Gastroesophageal sphincter (tissue), 4 donors: ENCODE data around the gene TMEM145. TPM values are rescaled to one million over a fixed set of nuclear protein-coding genes. Genes with fewer than 3 reads are reported as not detected.

Source experiments
- ATAC-seq: fragments of 150-250 bp; one replicate; pipeline ENCODE4 v1.9.1; 2016; ENCODE audit warnings: mild to moderate bottlenecking, moderate library complexity
- H3K27ac ChIP-seq, 4 donors: fragments of 200-600 bp; sonication (generic) in 3 of 4; 1 replicate in 3 of 4; 2 replicates in 1 of 4; pipeline ENCODE4 v1.5.1; 2016 to 2019
- H3K27me3 ChIP-seq: fragments of 200-600 bp; sonication (generic); one replicate; pipeline ENCODE4 v1.5.1; 2019
- H3K36me3 ChIP-seq, 2 donors: fragments of 200-600 bp; sonication (generic); one replicate each; pipeline ENCODE4 v1.5.1; 2019; ENCODE audit warnings: control low read depth in 1 of 2
- H3K4me1 ChIP-seq, 3 donors: fragments of 200-600 bp; sonication (generic); 1 replicate in 2 of 3; 2 replicates in 1 of 3; pipeline ENCODE4 v1.5.1; 2016 to 2019; ENCODE audit warnings: control low read depth in 2 of 3
- H3K4me3 ChIP-seq, 2 donors: fragments of 200-600 bp; sonication (generic); one replicate each; pipeline ENCODE4 v1.5.1; 2019; ENCODE audit warnings: mild to moderate bottlenecking in 1 of 2, moderate library complexity in 1 of 2
- H3K9me3 ChIP-seq, 3 donors: fragments of 200-600 bp; sonication (generic); one replicate each; pipeline ENCODE4 v1.5.1; 2017 to 2019; ENCODE audit warnings: control low read depth in 2 of 3
- CTCF ChIP-seq, 4 experiments: fragments of 200-600 bp in 2 of 4; fragments of 450-650 bp in 2 of 4; sonication (generic) in 1 of 4; IDR thresholded peaks; one replicate each; pipeline ENCODE4 v1.5.1; 2017 to 2019; ENCODE audit warnings: antibody characterized with exemption in 4 of 4, mild to moderate bottlenecking in 2 of 4, moderate library complexity in 2 of 4
- EP300 ChIP-seq: sonication (generic); formaldehyde crosslinking; IDR thresholded peaks from one replicate; pipeline ENCODE4 v1.6.1; 2017; ENCODE audit warnings: antibody characterized with exemption, mild to moderate bottlenecking
- POLR2A ChIP-seq, 2 donors: fragments of 450-650 bp; IDR thresholded peaks; one replicate each; pipeline ENCODE4 v1.6.1; 2017; ENCODE audit warnings: antibody characterized with exemption in 2 of 2, mild to moderate bottlenecking in 2 of 2, moderate library complexity in 1 of 2
- POLR2AphosphoS5 ChIP-seq: sonication (generic); formaldehyde crosslinking; IDR thresholded peaks from one replicate; pipeline ENCODE4 v1.6.1; 2017; ENCODE audit warnings: antibody characterized with exemption
- WGBS, 2 donors: methylation state at CpG; one replicate each; pipeline ENCODE4 v1.1.5; 2018; ENCODE audit warnings: low coverage in 1 of 2; 5-methylcytosine and 5-hydroxymethylcytosine counted together
- total RNA-seq, 4 donors: library from RNA; depleted of rRNA; stranded (reverse); fragments of >200 nt; gene quantifications; one replicate each; pipeline ENCODE4 v1.1.0, GENCODE V29; 2016

Gene TMEM145
- total RNA-seq, 4 donors from 2014 or later, result 0.27 TPM; not detected in 3

GRCh38 chr19:42291435-42291810 lies 21.7 kb upstream of the TMEM145 start:
- Histone ChIP-seq H3K27ac (peak overlapping the region in 1 of 4 donors; percentile 38), H3K4me1 (peaks cover 0 to 30% (median 5%) of the 10 kb centered on the region in 3 donors), H3K36me3 (peaks cover 0 to 89% of the 10 kb centered on the region in 2 donors), H3K4me3 (no peak overlapping the region), H3K27me3 (no peaks in the 10 kb centered on the region), H3K9me3 (no peaks in the 10 kb centered on the region)
- no peak for ATAC-seq
- 27 to 37% methylated on average over 7 to 8 of the region's 9 CpGs for WGBS, 2 donors
- TF ChIP-seq POLR2A (IDR thresholded peaks at IDR 0.05) (no peak), EP300 (no peak), CTCF (IDR thresholded peaks at IDR 0.05) (no peak), POLR2AphosphoS5 (no peak)

- no peaks in the 10 kb centered on the region for H3K9me3 ChIP-seq
Observed at GRCh38 chr19:42292042-42292960, 20.8 kb upstream of the TMEM145 start.

GRCh38 chr19:42292963-42293362 lies 20.1 kb upstream of the TMEM145 start:
- Histone ChIP-seq H3K27me3 (no peaks in the 10 kb centered on the region), H3K4me1 (peaks cover 0 to 20% (median 0%) of the 10 kb centered on the region in 3 donors), H3K9me3 (no peaks in the 10 kb centered on the region), H3K4me3 (no peak overlapping the region), H3K36me3 (peaks cover 0 to 76% of the 10 kb centered on the region in 2 donors), H3K27ac (no peak overlapping the region)
- ATAC-seq, result no peak
- 79 to 82% methylated on average over 3 to 6 of the region's 14 CpGs for WGBS, 2 donors
- no peak for TF ChIP-seq POLR2A (IDR thresholded peaks at IDR 0.05)
- no peak for TF ChIP-seq POLR2AphosphoS5
- TF ChIP-seq EP300, result no peak
- no peak for TF ChIP-seq CTCF (IDR thresholded peaks at IDR 0.05)

More at GRCh38 chr19:42292042-42292960, 20.8 kb upstream of the TMEM145 start:
- peaks cover 0 to 21% (median 0%) of the 10 kb centered on the region in 3 donors for H3K4me1 ChIP-seq
- TF ChIP-seq POLR2A (IDR thresholded peaks at IDR 0.05), result no peak
- TF ChIP-seq POLR2AphosphoS5, result no peak
- TF ChIP-seq EP300, result no peak
- TF ChIP-seq CTCF (IDR thresholded peaks at IDR 0.05), result no peak
- no peak overlapping the region for H3K4me3 ChIP-seq
- H3K27me3 ChIP-seq, result no peaks in the 10 kb centered on the region
- 81 to 94% methylated on average over 3 to 8 of the region's 27 CpGs for WGBS, 2 donors
- H3K36me3 ChIP-seq, result peaks cover 0 to 82% of the 10 kb centered on the region in 2 donors
- no peak for ATAC-seq
- H3K27ac ChIP-seq, result no peak overlapping the region

- H3K4me3 ChIP-seq, result no peak overlapping the region
- H3K9me3 ChIP-seq, result no peaks in the 10 kb centered on the region
- no peak overlapping the region for H3K27ac ChIP-seq
- no peak for TF ChIP-seq POLR2A (IDR thresholded peaks at IDR 0.05)
- peak in 1 of 4 experiments; percentile 5 for TF ChIP-seq CTCF (IDR thresholded peaks at IDR 0.05)
- no peaks in the 10 kb centered on the region for H3K27me3 ChIP-seq
- H3K4me1 ChIP-seq, result peaks cover 0 to 20% (median 0%) of the 10 kb centered on the region in 3 donors
- peaks cover 0 to 70% of the 10 kb centered on the region in 2 donors for H3K36me3 ChIP-seq
- 67% methylated on average over 3 of the region's 17 CpGs; no CpG with 5 or more reads in 1 of the 2 donors for WGBS, 2 donors
- ATAC-seq, result no peak
Observed at GRCh38 chr19:42293540-42293939, 19.6 kb upstream of the TMEM145 start.
